Measurements from ENCODE around the gene BAG1.

The BAG1 gene

GRCh38 chr9:33250458-33250995 lies 14.0 kb downstream of the BAG1 start:
- no peak for TF ChIP-seq CTCF (IDR thresholded peaks at IDR 0.05)
- no peaks in the 10 kb centered on the region for H3K4me1 ChIP-seq (ENCODE audit: control insufficient read depth in 1 of 2, insufficient read depth in 1 of 2, low read depth in 1 of 2, low read length in 1 of 2)
- H3K9me3 ChIP-seq: no peaks in the 10 kb centered on the region
- no peak overlapping the region for H3K4me3 ChIP-seq (ENCODE audit: low read depth in 1 of 2, low read length in 1 of 2)
- no peak overlapping the region for H3K27ac ChIP-seq
- peaks cover 60% of the 10 kb centered on the region for H3K36me3 ChIP-seq
- H3K27me3 ChIP-seq: no peaks in the 10 kb centered on the region

GRCh38 chr9:33249983-33250382 lies 14.5 kb downstream of the BAG1 start:
- H3K4me1 ChIP-seq (ENCODE audit: control insufficient read depth in 1 of 2, insufficient read depth in 1 of 2, low read depth in 1 of 2, low read length in 1 of 2): no peaks in the 10 kb centered on the region
- no peaks in the 10 kb centered on the region for H3K9me3 ChIP-seq
- TF ChIP-seq CTCF (IDR thresholded peaks at IDR 0.05): no peak
- H3K27ac ChIP-seq: no peak overlapping the region
- no peaks in the 10 kb centered on the region for H3K27me3 ChIP-seq
- peaks cover 55% of the 10 kb centered on the region for H3K36me3 ChIP-seq
- H3K4me3 ChIP-seq (ENCODE audit: low read depth in 1 of 2, low read length in 1 of 2): no peak overlapping the region

- no peak for TF ChIP-seq CTCF (IDR thresholded peaks at IDR 0.05)
- peaks cover 0 to under 1% of the 10 kb centered on the region in 2 experiments for H3K4me1 ChIP-seq (ENCODE audit: control insufficient read depth in 1 of 2, insufficient read depth in 1 of 2, low read depth in 1 of 2, low read length in 1 of 2)
- no peaks in the 10 kb centered on the region for H3K9me3 ChIP-seq
- H3K4me3 ChIP-seq (ENCODE audit: low read depth in 1 of 2, low read length in 1 of 2): no peak overlapping the region
- peaks cover 47% of the 10 kb centered on the region for H3K36me3 ChIP-seq
- no peak overlapping the region for H3K27ac ChIP-seq
- no peaks in the 10 kb centered on the region for H3K27me3 ChIP-seq
Observed at GRCh38 chr9:33249087-33249658, 15.3 kb downstream of the BAG1 start.

GRCh38 chr9:33248606-33249005 lies 15.9 kb downstream of the BAG1 start:
- Histone ChIP-seq H3K36me3 (peaks cover 42% of the 10 kb centered on the region), H3K4me3 (ENCODE audit: low read depth in 1 of 2, low read length in 1 of 2) (no peak overlapping the region), H3K4me1 (ENCODE audit: control insufficient read depth in 1 of 2, insufficient read depth in 1 of 2, low read depth in 1 of 2, low read length in 1 of 2) (peaks cover 0 to 3% of the 10 kb centered on the region in 2 experiments), H3K9me3 (no peaks in the 10 kb centered on the region), H3K27me3 (no peaks in the 10 kb centered on the region), H3K27ac (no peak overlapping the region)
- no peak for TF ChIP-seq CTCF (IDR thresholded peaks at IDR 0.05)

GRCh38 chr9:33246269-33246860 lies 18.1 kb downstream of the BAG1 start:
- no peak for TF ChIP-seq CTCF (IDR thresholded peaks at IDR 0.05)
- no peak overlapping the region for H3K4me3 ChIP-seq (ENCODE audit: low read depth in 1 of 2, low read length in 1 of 2)
- H3K27me3 ChIP-seq: no peaks in the 10 kb centered on the region
- no peaks in the 10 kb centered on the region for H3K9me3 ChIP-seq
- peaks cover 0 to 3% of the 10 kb centered on the region in 2 experiments for H3K4me1 ChIP-seq (ENCODE audit: control insufficient read depth in 1 of 2, insufficient read depth in 1 of 2, low read depth in 1 of 2, low read length in 1 of 2)
- H3K36me3 ChIP-seq: peaks cover 20% of the 10 kb centered on the region
- no peak overlapping the region for H3K27ac ChIP-seq

Data from neutrophil (primary cell).